IPS-20b (cell line): ENCODE data around the gene VPS54.
"Not testable (repeated sequence)": the region's sequence is repeated elsewhere in the genome, so short reads cannot be mapped to it uniquely, and the experiment has no call there.

Source experiments
- H3K27ac ChIP-seq: one replicate; pipeline ENCODE4 v1.5.1; 2013; ENCODE audit warnings: low read length
- H3K27me3 ChIP-seq: 2 replicates; pipeline ENCODE4 v1.6.1; 2013; ENCODE audit warnings: mild to moderate bottlenecking, low read length, inconsistent platforms; ENCODE audit not compliant: insufficient read depth
- H3K36me3 ChIP-seq: 2 replicates; pipeline ENCODE4 v1.6.1; 2013; ENCODE audit warnings: low read depth, mild to moderate bottlenecking, inconsistent platforms, low read length, moderate library complexity; ENCODE audit not compliant: insufficient read depth
- H3K4me1 ChIP-seq: 2 replicates; pipeline ENCODE4 v1.6.1; 2013; ENCODE audit warnings: mild to moderate bottlenecking, control low read depth, inconsistent platforms, low read length, moderate library complexity; ENCODE audit not compliant: insufficient read depth
- H3K4me3 ChIP-seq: 2 replicates; pipeline ENCODE4 v1.5.1; 2013; ENCODE audit warnings: mild to moderate bottlenecking, low read length, inconsistent platforms
- H3K9ac ChIP-seq: 2 replicates; pipeline ENCODE4 v1.6.1; 2013; ENCODE audit warnings: low read depth, mild to moderate bottlenecking, inconsistent platforms, low read length, moderate library complexity
- H3K9me3 ChIP-seq: 2 replicates; pipeline ENCODE4 v1.6.1; 2013; ENCODE audit warnings: mild to moderate bottlenecking, low read depth, low read length, inconsistent platforms; ENCODE audit not compliant: insufficient read depth

Gene VPS54

GRCh38 chr2:63856303-63856603 is 163.0 kb downstream of the VPS54 start:
- no peak overlapping the region for H3K27ac ChIP-seq

GRCh38 chr2:63855418-63856302 is 163.6 kb downstream of the VPS54 start:
- peaks cover 52% of the 10 kb centered on the region for H3K4me1 ChIP-seq
- no peaks in the 10 kb centered on the region for H3K27me3 ChIP-seq

More at GRCh38 chr2:63856303-63856603, 163.0 kb downstream of the VPS54 start:
- peaks cover 46% of the 10 kb centered on the region for H3K4me1 ChIP-seq
- no peaks in the 10 kb centered on the region for H3K27me3 ChIP-seq
- no peak overlapping the region for H3K9ac ChIP-seq
- no peaks in the 10 kb centered on the region for H3K9me3 ChIP-seq
- H3K36me3 ChIP-seq: peaks cover 90% of the 10 kb centered on the region
- no peak overlapping the region for H3K4me3 ChIP-seq

GRCh38 chr2:63853527-63854310 is 165.5 kb downstream of the VPS54 start:
- peak overlapping the region; percentile 40 for H3K4me3 ChIP-seq
- peaks cover 62% of the 10 kb centered on the region for H3K4me1 ChIP-seq
- peaks cover 71% of the 10 kb centered on the region for H3K36me3 ChIP-seq
- H3K9me3 ChIP-seq: no peaks in the 10 kb centered on the region
- H3K27ac ChIP-seq: peak overlapping the region; percentile 10
- no peaks in the 10 kb centered on the region for H3K27me3 ChIP-seq
- H3K9ac ChIP-seq: peak overlapping the region; percentile 50; the same call in 1 of the 2 replicates

More at GRCh38 chr2:63855418-63856302, 163.6 kb downstream of the VPS54 start:
- H3K9ac ChIP-seq: no peak overlapping the region
- no peaks in the 10 kb centered on the region for H3K9me3 ChIP-seq
- H3K4me3 ChIP-seq: no peak overlapping the region
- H3K27ac ChIP-seq: no peak overlapping the region
- peaks cover 90% of the 10 kb centered on the region for H3K36me3 ChIP-seq

GRCh38 chr2:63851691-63852311 is 167.4 kb downstream of the VPS54 start:
- peak overlapping the region; percentile 26 for H3K27ac ChIP-seq

GRCh38 chr2:63850649-63851048 is 168.6 kb downstream of the VPS54 start:
- Histone ChIP-seq H3K36me3 (peaks cover 40% of the 10 kb centered on the region; the same call in 1 of the 2 replicates), H3K4me3 (peak overlapping the region; percentile 59), H3K27ac (peak overlapping the region; percentile 45), H3K27me3 (no peaks in the 10 kb centered on the region), H3K4me1 (peaks cover 79% of the 10 kb centered on the region), H3K9me3 (no peaks in the 10 kb centered on the region), H3K9ac (peak overlapping the region; percentile 84)

More at GRCh38 chr2:63851691-63852311, 167.4 kb downstream of the VPS54 start:
- peaks cover 52% of the 10 kb centered on the region for H3K36me3 ChIP-seq
- no peaks in the 10 kb centered on the region for H3K27me3 ChIP-seq
- peaks cover 74% of the 10 kb centered on the region for H3K4me1 ChIP-seq
- peak overlapping the region; percentile 59 for H3K4me3 ChIP-seq
- H3K9ac ChIP-seq: peak overlapping the region; percentile 84; the same call in 1 of the 2 replicates
- H3K9me3 ChIP-seq: no peaks in the 10 kb centered on the region

GRCh38 chr2:63850204-63850571 is 169.0 kb downstream of the VPS54 start:
- H3K9ac ChIP-seq: peak overlapping the region; percentile 84
- H3K27me3 ChIP-seq: no peaks in the 10 kb centered on the region
- H3K4me3 ChIP-seq: peak overlapping the region; percentile 59
- no peaks in the 10 kb centered on the region for H3K9me3 ChIP-seq
- H3K36me3 ChIP-seq: peaks cover 39% of the 10 kb centered on the region; the same call in 1 of the 2 replicates
- peaks cover 80% of the 10 kb centered on the region for H3K4me1 ChIP-seq
- peak overlapping the region; percentile 81 for H3K27ac ChIP-seq

- H3K27me3 ChIP-seq: no peaks in the 10 kb centered on the region
- peaks cover 42% of the 10 kb centered on the region; the same call in 1 of the 2 replicates for H3K36me3 ChIP-seq
- peak overlapping the region; percentile 84 for H3K9ac ChIP-seq
- H3K27ac ChIP-seq: peak overlapping the region; percentile 86
- H3K4me1 ChIP-seq: peaks cover 74% of the 10 kb centered on the region
- no peaks in the 10 kb centered on the region for H3K9me3 ChIP-seq
- peak overlapping the region; percentile 59 for H3K4me3 ChIP-seq
Observed at GRCh38 chr2:63849381-63850203, 169.6 kb downstream of the VPS54 start.

GRCh38 chr2:63847571-63847970 is 171.7 kb downstream of the VPS54 start:
- not testable (repeated sequence) for H3K27me3 ChIP-seq, H3K9me3 ChIP-seq
- Histone ChIP-seq H3K9ac (peak overlapping the region; percentile 90; the same call in 1 of the 2 replicates), H3K4me1 (peaks cover 54% of the 10 kb centered on the region), H3K36me3 (peaks cover 38% of the 10 kb centered on the region), H3K27ac (peak overlapping the region; percentile 74), H3K4me3 (peak overlapping the region; percentile 84)

GRCh38 chr2:63846487-63846886 is 172.7 kb downstream of the VPS54 start:
- H3K9me3 ChIP-seq: no peaks in the 10 kb centered on the region
- H3K9ac ChIP-seq: peak overlapping the region; percentile 90
- H3K27ac ChIP-seq: peak overlapping the region; percentile 52

GRCh38 chr2:63845866-63846265 is 173.4 kb downstream of the VPS54 start:
- peak overlapping the region; percentile 52 for H3K27ac ChIP-seq
- H3K9ac ChIP-seq: peak overlapping the region; percentile 90; the same call in 1 of the 2 replicates
- H3K9me3 ChIP-seq: no peaks in the 10 kb centered on the region
- H3K4me1 ChIP-seq: peaks cover 37% of the 10 kb centered on the region
- peaks cover 21% of the 10 kb centered on the region for H3K36me3 ChIP-seq
- H3K27me3 ChIP-seq: no peaks in the 10 kb centered on the region
- peak overlapping the region; percentile 84 for H3K4me3 ChIP-seq

More at GRCh38 chr2:63846487-63846886, 172.7 kb downstream of the VPS54 start:
- Histone ChIP-seq H3K36me3 (peaks cover 27% of the 10 kb centered on the region), H3K27me3 (no peaks in the 10 kb centered on the region), H3K4me1 (peaks cover 43% of the 10 kb centered on the region), H3K4me3 (peak overlapping the region; percentile 84)
